WTC11 (cell line): ENCODE results near the gene SPSB4. TPM values are rescaled to one million over a fixed set of nuclear protein-coding genes. Genes with fewer than 3 reads are reported as not detected.

ENCODE experiments used
- ATAC-seq: fragments of 200-7000 bp; cut with Tn5 transposase; 2 replicates; pipeline ENCODE4 v1.10.0; 2021; ENCODE audit warnings: mild to moderate bottlenecking, moderate library complexity
- CTCF ChIA-PET: fragments of 300-600 bp; sonication (Branson Sonifier 250); formaldehyde crosslinking; loops from one replicate; lab custom pipeline; 2021; ENCODE audit warnings: antibody characterized with exemption; lab: Charles Lee
- POLR2A ChIA-PET: fragments of 350-600 bp; sonication (Branson Sonifier 250); formaldehyde crosslinking; loops from one replicate; lab custom pipeline; 2021; ENCODE audit warnings: antibody characterized with exemption; lab: Charles Lee
- DNase-seq: peaks from one replicate; pipeline ENCODE4 v3.0.0; 2021; ENCODE audit warnings: low spot score
- H3K27ac Mint-ChIP-seq: 2 replicates; pipeline ENCODE4 v1.8.0; 2021; ENCODE audit warnings: mixed read lengths
- H3K27me3 Mint-ChIP-seq: 2 replicates; pipeline ENCODE4 v1.8.0; 2021; ENCODE audit warnings: low read depth, mild to moderate bottlenecking, moderate library complexity, mixed read lengths
- H3K36me3 Mint-ChIP-seq: 2 replicates; pipeline ENCODE4 v1.8.0; 2021; ENCODE audit warnings: mixed read lengths
- H3K4me1 Mint-ChIP-seq: 2 replicates; pipeline ENCODE4 v1.8.0; 2022; ENCODE audit warnings: mixed read lengths
- H3K4me3 Mint-ChIP-seq: 2 replicates; pipeline ENCODE4 v1.8.0; 2021; ENCODE audit warnings: mild to moderate bottlenecking, moderate library complexity, mixed read lengths
- H3K9me3 Mint-ChIP-seq: 2 replicates; pipeline ENCODE4 v1.8.0; 2021; ENCODE audit warnings: mixed read lengths
- CTCF ChIP-seq: fragments of 200-600 bp; IDR thresholded peaks from 2 replicates; pipeline ENCODE4 v1.8.0; 2022; ENCODE audit warnings: antibody characterized with exemption
- E2F5 ChIP-seq: sonication (generic); formaldehyde crosslinking; IDR thresholded peaks from 2 replicates; pipeline ENCODE4 v1.8.1; 2022; ENCODE audit warnings: mild to moderate bottlenecking, moderate library complexity, missing genetic modification reagents
- ETV6 ChIP-seq: sonication (generic); formaldehyde crosslinking; IDR thresholded peaks from 2 replicates; pipeline ENCODE4 v1.8.1; 2022; ENCODE audit warnings: mild to moderate bottlenecking, missing genetic modification reagents
- FOXK1 ChIP-seq: sonication (generic); formaldehyde crosslinking; IDR thresholded peaks from 2 replicates; pipeline ENCODE4 v1.8.0; 2022; ENCODE audit warnings: mild to moderate bottlenecking, moderate library complexity, missing genetic modification reagents
- FOXP4 ChIP-seq: sonication (generic); formaldehyde crosslinking; IDR thresholded peaks from 2 replicates; pipeline ENCODE4 v1.8.0; 2022; ENCODE audit warnings: mild to moderate bottlenecking, missing genetic modification reagents
- JAZF1 ChIP-seq: fragments of 250-450 bp; sonication (Bioruptor Pico); IDR thresholded peaks from 2 replicates; pipeline ENCODE4 v1.9.0; 2021; ENCODE audit warnings: moderate library complexity, mild to moderate bottlenecking, inconsistent platforms
- JUN ChIP-seq: sonication (generic); formaldehyde crosslinking; IDR thresholded peaks from 2 replicates; pipeline ENCODE4 v1.8.0; 2023; ENCODE audit warnings: mild to moderate bottlenecking, missing genetic modification reagents
- KAT7 ChIP-seq: sonication (generic); formaldehyde crosslinking; IDR thresholded peaks from 2 replicates; pipeline ENCODE4 v1.8.1; 2023; ENCODE audit warnings: missing genetic modification reagents, mild to moderate bottlenecking, borderline replicate concordance
- MYBL2 ChIP-seq: sonication (generic); formaldehyde crosslinking; IDR thresholded peaks from 2 replicates; pipeline ENCODE4 v1.8.1; 2023; ENCODE audit warnings: mild to moderate bottlenecking, moderate library complexity, missing genetic modification reagents
- NFATC4 ChIP-seq: fragments of 250-450 bp; sonication (Bioruptor Pico); IDR thresholded peaks from 2 replicates; pipeline ENCODE4 v1.9.0; 2021; ENCODE audit warnings: mild to moderate bottlenecking
- NR1H2 ChIP-seq: sonication (generic); formaldehyde crosslinking; IDR thresholded peaks from 2 replicates; pipeline ENCODE4 v1.9.0; 2021; ENCODE audit warnings: mild to moderate bottlenecking, moderate library complexity, missing genetic modification reagents
- NR3C1 ChIP-seq: sonication (generic); formaldehyde crosslinking; conservative IDR thresholded peaks from 2 replicates; pipeline ENCODE4 v1.8.1; 2023; ENCODE audit warnings: low read depth, mild to moderate bottlenecking, missing genetic modification reagents
- OVOL2 ChIP-seq: fragments of 250-450 bp; sonication (Bioruptor Pico); IDR thresholded peaks from 2 replicates; pipeline ENCODE4 v1.9.0; 2021; ENCODE audit warnings: mild to moderate bottlenecking, borderline replicate concordance
- SMAD4 ChIP-seq: sonication (generic); formaldehyde crosslinking; IDR thresholded peaks from 2 replicates; pipeline ENCODE4 v1.8.0; 2022; ENCODE audit warnings: mild to moderate bottlenecking, missing genetic modification reagents
- SOX15 ChIP-seq: fragments of 250-450 bp; sonication (Bioruptor Pico); IDR thresholded peaks from 2 replicates; pipeline ENCODE4 v1.9.0; 2021; ENCODE audit warnings: mild to moderate bottlenecking
- ZNF121 ChIP-seq: sonication (generic); formaldehyde crosslinking; IDR thresholded peaks from 2 replicates; pipeline ENCODE4 v1.8.0; 2023; ENCODE audit warnings: missing genetic modification reagents
- ZNF512 ChIP-seq: sonication (generic); formaldehyde crosslinking; IDR thresholded peaks from 2 replicates; pipeline ENCODE4 v1.8.1; 2022; ENCODE audit warnings: missing genetic modification reagents, borderline replicate concordance
- total RNA-seq: library from RNA; stranded (reverse); gene quantifications from 3 replicates; pipeline ENCODE4 v1.2.3, GENCODE V29; 2021
- TF ChIP-seq, protein P1 (sequence below): sonication (generic); formaldehyde crosslinking; IDR thresholded peaks from 2 replicates; pipeline ENCODE4 v1.8.1; 2023; ENCODE audit warnings: mild to moderate bottlenecking, missing genetic modification reagents, moderate library complexity
- TF ChIP-seq, protein P2 (sequence below): fragments of 250-450 bp; sonication (Bioruptor Pico); IDR thresholded peaks from 2 replicates; pipeline ENCODE4 v1.9.0; 2021; ENCODE audit warnings: mild to moderate bottlenecking
- TF ChIP-seq, protein P3 (sequence below): sonication (generic); formaldehyde crosslinking; IDR thresholded peaks from 2 replicates; pipeline ENCODE4 v1.8.0; 2023; ENCODE audit warnings: mild to moderate bottlenecking, missing genetic modification reagents
- TF ChIP-seq, protein P4 (sequence below): sonication (generic); formaldehyde crosslinking; IDR thresholded peaks from 2 replicates; pipeline ENCODE4 v1.8.0; 2023; ENCODE audit warnings: missing genetic modification reagents
- TF ChIP-seq, protein P5 (sequence below): fragments of 250-450 bp; sonication (Bioruptor Pico); IDR thresholded peaks from 2 replicates; pipeline ENCODE4 v2.1.2; 2022; ENCODE audit warnings: mild to moderate bottlenecking, moderate library complexity

The SPSB4 gene
- total RNA-seq, 1 experiment from 2014 or later, result 19.7 TPM

DNA sequence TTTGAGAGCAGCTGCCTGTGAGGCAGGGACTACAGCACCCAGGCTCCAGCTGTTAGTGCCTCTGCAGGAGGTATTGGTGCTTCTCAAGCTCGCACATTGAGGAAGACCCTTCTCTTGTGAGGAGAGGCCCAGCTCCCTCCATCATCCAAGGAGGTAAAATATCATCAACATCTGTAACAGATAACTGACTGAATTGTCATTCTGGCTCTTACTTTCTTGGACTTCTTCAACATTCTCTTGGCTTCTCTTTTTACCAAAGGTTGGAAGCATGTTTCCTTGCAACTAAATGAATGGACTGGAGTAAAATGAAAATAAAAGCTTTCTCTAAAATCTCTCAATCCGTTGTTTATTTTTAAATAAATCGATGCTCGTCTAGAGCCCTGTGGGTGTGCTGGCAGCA is 127.4 kb downstream of the SPSB4 start:
- no peak for TF ChIP-seq NR1H2 (CRISPR knock-in tag)
- TF ChIP-seq, protein P1, sequence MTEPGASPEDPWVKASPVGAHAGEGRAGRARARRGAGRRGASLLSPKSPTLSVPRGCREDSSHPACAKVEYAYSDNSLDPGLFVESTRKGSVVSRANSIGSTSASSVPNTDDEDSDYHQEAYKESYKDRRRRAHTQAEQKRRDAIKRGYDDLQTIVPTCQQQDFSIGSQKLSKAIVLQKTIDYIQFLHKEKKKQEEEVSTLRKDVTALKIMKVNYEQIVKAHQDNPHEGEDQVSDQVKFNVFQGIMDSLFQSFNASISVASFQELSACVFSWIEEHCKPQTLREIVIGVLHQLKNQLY (CRISPR knock-in tag), result no peak
- TF ChIP-seq KAT7 (CRISPR knock-in tag), result no peak
- TF ChIP-seq JAZF1, result no peak
- TF ChIP-seq FOXP4 (CRISPR knock-in tag), result no peak
- TF ChIP-seq SOX15, result no peak
- TF ChIP-seq NR3C1 (CRISPR knock-in tag), result no peak
- no peak for TF ChIP-seq E2F5
- no peak for TF ChIP-seq MYBL2 (CRISPR knock-in tag)
- no peak for TF ChIP-seq FOXK1 (CRISPR knock-in tag)
- TF ChIP-seq OVOL2, result no peak
- TF ChIP-seq, all 79 proteins: peak for 0
- ATAC-seq (no peak), DNase-seq (no peak)
- Mint-ChIP-seq H3K9me3 (peaks cover 30% of the 10 kb centered on the region), H3K27me3 (peaks cover 9% of the 10 kb centered on the region; the same call in 1 of the 2 replicates), H3K36me3 (peaks cover 18% of the 10 kb centered on the region), H3K4me3 (no peak overlapping the region), H3K4me1 (peaks cover 18% of the 10 kb centered on the region), H3K27ac (no peak overlapping the region)
- ChIA-PET POLR2A (no interaction called here), CTCF (interaction anchor here (1.5 to 1.6 kb wide), 4 partner anchors 13 to 280 kb away, joined by 3 to 5 read pairs (median 4); no protein-coding TSS in a partner anchor)

DNA sequence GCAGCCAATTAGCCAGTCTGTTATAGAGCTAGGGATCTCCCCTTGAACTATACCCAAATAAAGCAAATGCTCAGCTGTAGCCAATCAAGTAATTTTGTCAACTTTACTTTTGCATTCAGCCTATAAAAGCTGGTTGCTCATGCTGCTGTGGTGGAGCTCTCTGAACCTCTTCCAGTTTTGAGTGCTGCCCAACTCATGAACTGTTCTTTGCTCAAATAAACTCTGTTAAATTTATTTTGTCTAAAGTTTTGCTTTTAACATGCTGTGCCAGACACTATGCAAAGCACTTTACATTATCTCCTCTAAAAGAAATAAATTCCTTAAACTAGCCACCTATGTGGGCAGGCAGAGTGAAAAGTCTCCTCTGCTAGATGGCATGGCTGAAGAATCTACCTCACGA is 128.8 kb downstream of the SPSB4 start:
- DNase-seq (no peak), ATAC-seq (no peak)
- H3K4me1 Mint-ChIP-seq, result peaks cover 12% of the 10 kb centered on the region
- POLR2A ChIA-PET, result no interaction called here
- H3K27ac Mint-ChIP-seq, result no peak overlapping the region
- CTCF ChIA-PET, result no interaction called here
- peaks cover 18% of the 10 kb centered on the region for H3K36me3 Mint-ChIP-seq
- TF ChIP-seq CTCF, result no peak
- TF ChIP-seq JUN (CRISPR knock-in tag), result no peak
- TF ChIP-seq, protein P2, sequence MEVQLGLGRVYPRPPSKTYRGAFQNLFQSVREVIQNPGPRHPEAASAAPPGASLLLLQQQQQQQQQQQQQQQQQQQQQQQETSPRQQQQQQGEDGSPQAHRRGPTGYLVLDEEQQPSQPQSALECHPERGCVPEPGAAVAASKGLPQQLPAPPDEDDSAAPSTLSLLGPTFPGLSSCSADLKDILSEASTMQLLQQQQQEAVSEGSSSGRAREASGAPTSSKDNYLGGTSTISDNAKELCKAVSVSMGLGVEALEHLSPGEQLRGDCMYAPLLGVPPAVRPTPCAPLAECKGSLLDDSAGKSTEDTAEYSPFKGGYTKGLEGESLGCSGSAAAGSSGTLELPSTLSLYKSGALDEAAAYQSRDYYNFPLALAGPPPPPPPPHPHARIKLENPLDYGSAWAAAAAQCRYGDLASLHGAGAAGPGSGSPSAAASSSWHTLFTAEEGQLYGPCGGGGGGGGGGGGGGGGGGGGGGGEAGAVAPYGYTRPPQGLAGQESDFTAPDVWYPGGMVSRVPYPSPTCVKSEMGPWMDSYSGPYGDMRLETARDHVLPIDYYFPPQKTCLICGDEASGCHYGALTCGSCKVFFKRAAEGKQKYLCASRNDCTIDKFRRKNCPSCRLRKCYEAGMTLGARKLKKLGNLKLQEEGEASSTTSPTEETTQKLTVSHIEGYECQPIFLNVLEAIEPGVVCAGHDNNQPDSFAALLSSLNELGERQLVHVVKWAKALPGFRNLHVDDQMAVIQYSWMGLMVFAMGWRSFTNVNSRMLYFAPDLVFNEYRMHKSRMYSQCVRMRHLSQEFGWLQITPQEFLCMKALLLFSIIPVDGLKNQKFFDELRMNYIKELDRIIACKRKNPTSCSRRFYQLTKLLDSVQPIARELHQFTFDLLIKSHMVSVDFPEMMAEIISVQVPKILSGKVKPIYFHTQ (CRISPR knock-in tag), result no peak
- no peak for TF ChIP-seq SMAD4
- TF ChIP-seq, protein P3, sequence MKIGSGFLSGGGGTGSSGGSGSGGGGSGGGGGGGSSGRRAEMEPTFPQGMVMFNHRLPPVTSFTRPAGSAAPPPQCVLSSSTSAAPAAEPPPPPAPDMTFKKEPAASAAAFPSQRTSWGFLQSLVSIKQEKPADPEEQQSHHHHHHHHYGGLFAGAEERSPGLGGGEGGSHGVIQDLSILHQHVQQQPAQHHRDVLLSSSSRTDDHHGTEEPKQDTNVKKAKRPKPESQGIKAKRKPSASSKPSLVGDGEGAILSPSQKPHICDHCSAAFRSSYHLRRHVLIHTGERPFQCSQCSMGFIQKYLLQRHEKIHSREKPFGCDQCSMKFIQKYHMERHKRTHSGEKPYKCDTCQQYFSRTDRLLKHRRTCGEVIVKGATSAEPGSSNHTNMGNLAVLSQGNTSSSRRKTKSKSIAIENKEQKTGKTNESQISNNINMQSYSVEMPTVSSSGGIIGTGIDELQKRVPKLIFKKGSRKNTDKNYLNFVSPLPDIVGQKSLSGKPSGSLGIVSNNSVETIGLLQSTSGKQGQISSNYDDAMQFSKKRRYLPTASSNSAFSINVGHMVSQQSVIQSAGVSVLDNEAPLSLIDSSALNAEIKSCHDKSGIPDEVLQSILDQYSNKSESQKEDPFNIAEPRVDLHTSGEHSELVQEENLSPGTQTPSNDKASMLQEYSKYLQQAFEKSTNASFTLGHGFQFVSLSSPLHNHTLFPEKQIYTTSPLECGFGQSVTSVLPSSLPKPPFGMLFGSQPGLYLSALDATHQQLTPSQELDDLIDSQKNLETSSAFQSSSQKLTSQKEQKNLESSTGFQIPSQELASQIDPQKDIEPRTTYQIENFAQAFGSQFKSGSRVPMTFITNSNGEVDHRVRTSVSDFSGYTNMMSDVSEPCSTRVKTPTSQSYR (CRISPR knock-in tag), result no peak
- TF ChIP-seq, protein P4, sequence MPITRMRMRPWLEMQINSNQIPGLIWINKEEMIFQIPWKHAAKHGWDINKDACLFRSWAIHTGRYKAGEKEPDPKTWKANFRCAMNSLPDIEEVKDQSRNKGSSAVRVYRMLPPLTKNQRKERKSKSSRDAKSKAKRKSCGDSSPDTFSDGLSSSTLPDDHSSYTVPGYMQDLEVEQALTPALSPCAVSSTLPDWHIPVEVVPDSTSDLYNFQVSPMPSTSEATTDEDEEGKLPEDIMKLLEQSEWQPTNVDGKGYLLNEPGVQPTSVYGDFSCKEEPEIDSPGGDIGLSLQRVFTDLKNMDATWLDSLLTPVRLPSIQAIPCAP (CRISPR knock-in tag), result no peak
- no peak for TF ChIP-seq NFATC4 (CRISPR knock-in tag)
- TF ChIP-seq ETV6 (CRISPR knock-in tag), result no peak
- no peak for TF ChIP-seq ZNF512 (CRISPR knock-in tag)
- TF ChIP-seq, protein P5, sequence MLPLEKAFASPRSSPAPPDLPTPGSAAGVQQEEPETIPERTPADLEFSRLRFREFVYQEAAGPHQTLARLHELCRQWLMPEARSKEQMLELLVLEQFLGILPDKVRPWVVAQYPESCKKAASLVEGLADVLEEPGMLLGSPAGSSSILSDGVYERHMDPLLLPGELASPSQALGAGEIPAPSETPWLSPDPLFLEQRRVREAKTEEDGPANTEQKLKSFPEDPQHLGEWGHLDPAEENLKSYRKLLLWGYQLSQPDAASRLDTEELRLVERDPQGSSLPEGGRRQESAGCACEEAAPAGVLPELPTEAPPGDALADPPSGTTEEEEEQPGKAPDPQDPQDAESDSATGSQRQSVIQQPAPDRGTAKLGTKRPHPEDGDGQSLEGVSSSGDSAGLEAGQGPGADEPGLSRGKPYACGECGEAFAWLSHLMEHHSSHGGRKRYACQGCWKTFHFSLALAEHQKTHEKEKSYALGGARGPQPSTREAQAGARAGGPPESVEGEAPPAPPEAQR (CRISPR knock-in tag), result no peak
- TF ChIP-seq ZNF121 (CRISPR knock-in tag), result no peak
- no peak for TF ChIP-seq MYBL2 (CRISPR knock-in tag)
- H3K4me3 Mint-ChIP-seq, result no peak overlapping the region
- peaks cover 30% of the 10 kb centered on the region for H3K9me3 Mint-ChIP-seq
- H3K27me3 Mint-ChIP-seq, result peaks cover 9% of the 10 kb centered on the region; the same call in 1 of the 2 replicates
